Dedifferentiated amniotic fluid mesenchymal stem cell (primary cell): ENCODE data around the gene NR3C1.
A peak's percentile ranks its signal among the peaks of the same experiment; 100 is the strongest.

Source experiments
- DNase-seq: peaks from one replicate; pipeline ENCODE4 v3.0.0-alpha.2; 2016; ENCODE audit errors: extremely low spot score

The NR3C1 gene

DNA sequence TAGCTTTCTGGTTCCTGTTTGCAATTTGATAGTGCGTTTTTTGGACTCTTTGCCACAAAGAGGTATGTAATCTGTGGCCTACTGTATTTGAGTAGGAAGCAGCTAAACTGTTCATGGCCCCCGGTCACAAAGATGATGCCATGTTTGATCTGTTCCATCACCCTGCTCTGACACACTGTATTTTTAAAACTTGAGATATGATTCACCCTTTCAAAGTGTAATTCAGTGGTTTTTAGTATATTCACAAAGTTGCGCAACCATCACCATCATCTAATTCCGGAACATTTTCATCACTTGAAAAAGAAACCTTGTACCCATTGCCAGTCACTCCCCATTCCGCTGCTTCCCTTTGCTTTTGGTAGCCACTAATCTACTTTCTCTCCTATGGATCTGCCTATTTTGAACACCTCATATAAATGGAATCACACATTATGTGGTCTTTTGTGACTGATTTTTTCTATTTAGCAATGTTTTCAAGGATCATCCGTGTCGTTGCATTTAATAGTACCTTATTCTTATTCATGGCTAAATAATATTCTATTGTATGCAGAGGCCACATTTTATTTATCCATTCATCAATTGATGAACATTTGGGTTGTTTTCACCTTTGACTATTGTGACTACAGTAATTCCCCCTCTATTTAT is 141.6 kb downstream of the NR3C1 start:
- peak; percentile 16 for DNase-seq

DNA sequence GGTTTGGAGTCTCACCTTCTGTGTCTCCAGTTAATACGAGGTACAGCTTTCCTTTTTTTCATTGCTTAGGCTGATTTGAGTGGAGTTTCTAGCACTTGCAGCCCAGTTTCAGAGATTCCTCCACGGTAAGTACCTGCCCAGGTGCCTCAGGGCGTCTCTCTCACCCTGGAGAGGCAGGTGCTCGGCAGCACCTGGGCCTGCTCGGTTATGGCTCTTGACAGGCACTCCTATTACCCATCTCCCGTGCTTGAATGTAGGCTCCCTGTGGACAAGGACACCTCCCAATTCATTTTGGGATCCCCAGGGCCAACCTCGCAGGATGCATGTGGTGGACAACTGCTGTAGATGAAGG is 144.3 kb downstream of the NR3C1 start:
- no peak for DNase-seq

DNA sequence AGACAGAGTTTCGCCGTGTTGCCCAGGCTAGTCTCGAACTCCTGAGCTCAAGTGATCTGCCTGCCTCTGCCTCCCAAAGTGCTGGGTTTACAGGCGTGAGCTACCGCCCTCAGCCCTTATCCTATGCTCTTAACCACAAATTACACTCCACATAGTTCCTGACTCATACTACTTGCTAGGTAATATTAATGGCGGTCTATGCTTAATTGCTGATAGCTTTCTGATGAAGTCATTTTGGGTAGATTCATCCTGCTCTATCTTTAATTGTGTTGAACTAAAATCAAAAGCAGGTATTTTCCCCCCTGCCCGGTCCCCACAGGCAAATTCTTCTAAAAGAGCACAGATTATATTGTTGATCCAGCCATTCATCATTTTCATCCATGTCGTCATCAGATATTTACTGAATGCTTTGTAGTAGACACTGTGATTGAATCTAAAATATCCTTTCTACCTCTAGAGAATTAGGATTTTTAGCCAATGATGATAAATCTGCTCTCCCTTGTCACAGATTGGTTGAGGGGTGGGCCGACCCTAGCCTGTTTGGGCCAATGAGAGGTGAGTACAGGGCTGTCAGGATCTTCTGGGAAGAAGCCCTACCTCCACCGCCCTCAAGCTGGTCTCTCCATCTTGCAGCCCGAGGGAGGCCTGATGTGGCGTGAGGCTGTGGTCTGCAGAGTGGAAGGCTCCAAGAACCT is 144.8 kb downstream of the NR3C1 start:
- no peak for DNase-seq

DNA sequence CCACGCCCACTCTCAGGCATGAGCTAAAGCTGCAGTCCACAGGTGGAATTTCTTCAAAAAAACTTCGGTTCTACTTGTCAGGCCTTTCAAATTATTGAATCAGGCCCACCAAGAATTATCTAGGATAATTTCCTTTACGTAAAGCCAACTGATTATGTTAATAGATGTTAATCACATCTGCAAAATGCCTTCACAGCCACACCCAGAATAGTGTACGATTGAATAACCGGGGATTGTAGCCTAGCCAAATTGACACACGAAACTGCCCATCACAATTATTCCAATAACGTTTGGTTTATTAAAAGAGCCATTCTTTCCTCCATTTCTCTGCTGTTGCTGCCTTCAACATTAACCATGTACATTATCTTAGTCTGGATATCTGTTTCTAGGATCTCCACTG is 148.7 kb downstream of the NR3C1 start:
- no peak for DNase-seq

DNA sequence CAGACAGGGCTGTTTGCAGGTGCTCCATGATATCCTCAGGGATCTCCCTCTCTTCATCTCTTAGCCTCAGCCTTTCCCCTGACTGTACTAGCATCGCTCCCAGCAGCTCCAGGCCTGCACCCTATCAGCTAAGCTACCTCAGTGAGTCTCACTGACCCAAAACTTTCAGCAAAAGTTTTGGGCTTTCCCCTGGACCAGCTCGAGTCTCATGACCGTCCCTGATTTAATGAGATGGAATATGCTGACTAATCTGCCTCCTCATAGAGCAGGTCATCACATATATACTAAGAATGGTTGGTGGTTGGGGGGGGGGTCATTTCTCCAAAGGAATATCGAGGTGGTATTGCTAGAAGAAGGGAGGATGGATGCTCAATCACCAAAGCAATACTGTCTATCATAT is 151.5 kb downstream of the NR3C1 start:
- no peak for DNase-seq

DNA sequence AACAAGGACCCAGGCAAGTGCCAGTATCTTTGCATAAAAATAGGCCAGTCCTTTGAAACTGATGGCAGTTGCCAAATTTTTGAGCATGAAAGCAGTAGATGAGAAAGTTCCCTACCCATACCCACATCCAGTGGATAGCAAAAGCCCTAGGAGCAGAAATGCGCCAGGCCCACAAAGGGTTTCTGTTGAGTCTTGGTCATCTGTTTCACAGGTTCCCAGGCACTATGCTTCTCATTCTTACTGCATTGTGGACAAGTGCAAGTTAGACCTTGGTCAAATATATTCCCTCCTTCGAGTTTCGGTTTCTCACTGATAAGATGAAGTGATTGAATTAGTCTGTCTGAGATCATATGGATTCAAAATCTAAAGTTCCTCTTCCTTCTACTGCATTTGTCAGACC is 152.3 kb downstream of the NR3C1 start:
- no peak for DNase-seq

DNA sequence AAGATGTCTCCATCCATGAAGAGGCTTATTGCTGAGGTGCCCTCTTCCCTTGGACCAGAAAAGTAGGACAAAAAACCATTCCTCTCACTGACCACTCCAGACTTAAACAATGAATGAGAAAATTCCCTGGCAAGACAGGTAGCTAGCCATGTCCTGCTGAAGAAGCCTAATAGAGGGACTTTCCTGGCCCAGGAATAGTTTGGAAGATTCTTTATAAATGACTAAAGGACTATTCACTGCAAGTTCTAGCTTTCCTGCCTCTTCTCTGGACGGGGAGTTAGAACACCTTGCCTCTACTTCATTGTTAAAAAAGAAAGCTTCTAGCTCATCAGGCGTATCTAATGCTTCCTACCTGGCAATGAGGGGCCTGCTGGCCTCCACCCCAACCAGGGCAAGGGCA is 153.6 kb downstream of the NR3C1 start:
- DNase-seq: no peak

DNA sequence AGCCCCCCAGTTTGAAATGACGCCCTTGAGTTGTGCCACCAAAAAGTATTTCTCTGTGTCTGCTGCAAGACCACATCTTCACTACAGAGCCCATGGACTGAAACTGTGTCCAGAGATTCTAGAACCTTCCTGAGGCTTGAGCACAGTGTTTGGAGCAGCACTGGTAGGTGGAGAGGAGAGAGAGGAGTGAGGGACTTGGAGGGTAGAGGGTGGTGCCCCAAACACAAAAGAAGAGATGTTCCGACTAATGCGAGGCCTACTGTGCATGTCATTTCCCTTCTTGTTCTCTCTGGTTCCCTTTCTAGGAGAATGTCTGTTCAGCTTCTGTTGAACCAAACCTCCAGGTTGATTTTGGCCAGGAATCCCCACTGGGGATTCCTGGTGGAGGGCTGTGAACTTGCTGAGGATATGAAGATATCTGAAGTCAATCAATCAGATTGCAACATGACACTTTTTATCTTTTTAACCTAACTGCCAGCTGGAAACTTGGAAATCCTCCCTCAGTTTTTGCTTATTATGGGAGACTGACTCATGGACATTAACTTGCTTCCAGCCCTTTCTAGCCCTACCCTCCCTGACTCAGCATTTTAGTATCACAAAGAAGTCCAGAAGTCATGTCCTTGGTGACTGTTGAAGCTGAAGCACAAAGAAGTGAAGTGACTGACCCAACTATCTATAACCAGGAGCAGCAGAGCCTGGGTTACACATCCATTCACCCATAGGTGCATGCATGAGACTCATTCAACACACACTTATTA is 154.5 kb downstream of the NR3C1 start:
- peak; percentile 71 for DNase-seq

DNA sequence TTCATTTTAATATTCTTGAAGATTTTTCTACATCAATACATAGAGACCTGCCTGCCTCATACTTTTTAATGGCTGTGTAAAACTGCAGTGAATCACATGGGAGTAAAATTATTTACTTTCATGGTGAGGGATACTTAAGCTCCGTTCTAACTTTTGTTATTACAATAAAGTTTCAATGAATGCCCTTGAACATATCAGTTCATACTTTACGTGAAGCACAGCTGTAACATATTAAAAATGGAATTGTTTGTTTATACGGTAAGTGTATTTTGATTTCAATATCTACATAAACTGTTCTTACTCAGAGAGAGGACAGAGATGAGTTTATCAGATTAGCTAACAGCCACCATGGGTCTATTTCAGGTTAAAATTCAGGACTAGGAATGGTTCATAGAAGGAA is 155.1 kb downstream of the NR3C1 start:
- DNase-seq: peak; percentile 48

DNA sequence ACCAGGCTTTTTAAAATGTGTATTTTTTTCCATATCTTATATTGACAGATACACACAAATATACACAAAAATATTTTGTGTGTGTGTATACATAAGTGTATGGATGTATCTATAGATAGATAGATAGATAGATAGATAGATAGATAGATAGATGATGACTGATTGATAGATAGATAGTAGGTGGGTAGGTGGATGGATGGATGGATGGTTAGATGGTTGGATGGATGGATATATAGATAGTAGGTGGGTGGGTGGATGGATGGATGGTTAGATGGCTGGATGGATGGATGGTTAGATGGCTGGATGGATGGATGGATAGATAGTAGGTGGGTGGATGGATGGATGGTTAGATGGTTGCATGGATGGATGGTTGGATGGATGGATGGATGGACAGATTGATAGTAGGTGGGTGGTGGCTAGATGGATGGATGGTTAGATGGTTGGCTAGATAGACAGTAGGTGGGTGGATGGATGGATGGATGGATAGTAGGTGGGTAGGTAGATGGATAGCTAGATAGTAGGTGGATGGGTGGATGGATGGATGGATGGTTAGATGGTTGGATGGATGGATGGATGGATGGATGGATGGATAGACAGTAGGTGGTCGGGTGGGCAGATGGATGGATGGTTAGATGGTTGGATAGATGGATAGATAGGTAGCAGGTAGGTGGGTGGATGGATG is 156.2 kb downstream of the NR3C1 start:
- no peak for DNase-seq

DNA sequence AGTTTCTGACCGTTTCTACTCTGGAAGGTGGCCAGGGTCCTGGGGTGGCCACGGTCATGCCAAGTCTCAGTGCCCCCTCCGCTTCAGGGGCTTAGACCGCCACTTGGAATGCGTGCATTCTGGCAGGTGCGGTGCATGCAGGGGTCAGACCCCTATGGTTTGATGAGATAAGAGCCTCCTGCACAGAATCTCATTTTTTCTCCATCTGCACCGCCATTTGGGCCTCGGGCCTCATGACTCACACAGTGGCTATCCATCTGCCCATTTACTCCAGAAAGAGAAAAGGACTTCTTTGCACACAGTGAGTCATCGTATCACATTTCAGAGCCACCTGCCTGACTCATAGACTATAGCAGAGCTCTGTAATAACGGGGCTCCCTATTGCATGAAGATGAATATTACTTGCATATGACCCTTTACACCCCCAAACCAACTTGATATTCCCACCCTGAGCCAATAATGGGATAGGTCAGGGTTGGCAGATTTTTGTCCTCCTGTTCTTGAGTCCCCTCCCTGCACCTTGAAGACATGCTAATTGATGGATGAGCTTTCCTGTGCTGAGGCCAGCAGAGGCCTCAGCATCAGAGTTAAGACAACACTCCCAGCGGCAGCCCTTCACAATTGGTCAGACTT is 157.4 kb downstream of the NR3C1 start:
- peak; percentile 87 for DNase-seq

DNA sequence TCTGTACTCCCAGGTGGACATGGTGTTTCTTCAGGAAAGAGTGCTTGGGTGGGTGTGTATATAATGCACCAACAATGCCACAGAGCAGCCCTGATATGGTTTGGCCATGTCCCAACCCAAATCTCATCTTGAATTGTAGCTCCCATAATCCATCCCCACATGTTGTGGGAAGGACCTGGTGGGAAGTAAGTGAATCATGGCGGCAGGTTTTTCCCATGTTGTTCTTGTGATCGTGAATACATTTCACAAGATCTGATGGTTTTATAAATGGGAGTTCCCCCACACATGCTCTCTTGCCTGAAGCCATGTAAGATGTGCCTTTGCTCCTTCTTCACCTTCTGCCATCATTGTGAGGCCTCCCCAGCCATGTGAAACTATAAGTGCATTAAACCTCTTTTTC is 158.5 kb downstream of the NR3C1 start:
- DNase-seq: no peak

DNA sequence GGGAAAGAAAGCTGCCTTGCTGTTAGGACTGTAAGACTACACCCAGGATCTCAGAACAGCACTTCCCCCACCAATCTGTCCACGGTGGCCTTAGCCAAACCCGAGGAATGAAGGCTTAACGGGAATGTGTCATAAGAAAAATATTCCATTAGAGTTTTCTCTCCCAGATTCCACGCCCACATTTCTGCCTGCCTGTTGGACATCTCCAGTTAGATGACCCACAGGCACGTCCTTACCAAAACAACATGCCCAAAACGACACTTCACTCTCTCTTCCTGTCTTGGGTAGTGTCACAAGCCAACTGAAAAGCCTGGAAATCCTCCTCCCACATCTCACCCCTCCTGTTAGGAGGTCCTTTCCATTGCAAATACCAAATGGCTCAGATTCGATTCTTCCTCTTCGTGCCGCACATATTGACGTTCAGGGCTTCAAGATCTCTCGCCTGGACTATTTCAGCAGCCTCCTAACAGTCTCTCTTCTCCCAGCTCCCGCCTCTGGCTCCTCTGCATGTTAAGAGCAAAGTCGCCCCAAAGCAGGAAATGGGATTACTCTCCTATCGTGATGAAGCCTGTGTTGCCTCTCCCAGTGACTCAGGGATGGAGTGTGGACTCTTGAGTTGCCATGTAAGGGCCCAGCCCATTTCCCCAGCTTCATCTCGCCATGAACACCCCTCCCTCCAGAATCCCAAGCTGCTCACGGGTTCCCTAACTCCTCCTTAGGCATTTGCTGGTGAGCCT is 159.3 kb downstream of the NR3C1 start:
- peak; percentile 99 for DNase-seq

DNA sequence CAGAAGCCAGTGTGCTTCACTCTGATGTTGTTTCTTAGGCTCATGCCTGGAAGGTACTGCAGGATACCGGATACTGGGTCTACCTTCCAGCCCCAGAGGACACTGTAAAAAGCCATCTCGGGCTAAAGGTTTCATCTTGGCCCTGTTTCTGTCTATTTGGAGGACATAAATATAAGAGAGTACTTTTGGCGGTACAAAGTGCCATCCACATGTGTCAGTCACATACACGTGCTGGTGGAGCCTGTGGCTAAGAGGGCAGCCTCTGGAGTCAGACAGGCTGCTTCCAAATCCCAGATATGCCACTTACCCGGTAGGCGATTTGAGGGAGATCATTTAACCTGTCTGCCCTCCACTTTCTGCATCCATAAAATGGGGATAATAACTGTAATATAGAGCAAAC is 160.4 kb downstream of the NR3C1 start:
- DNase-seq: no peak

DNA sequence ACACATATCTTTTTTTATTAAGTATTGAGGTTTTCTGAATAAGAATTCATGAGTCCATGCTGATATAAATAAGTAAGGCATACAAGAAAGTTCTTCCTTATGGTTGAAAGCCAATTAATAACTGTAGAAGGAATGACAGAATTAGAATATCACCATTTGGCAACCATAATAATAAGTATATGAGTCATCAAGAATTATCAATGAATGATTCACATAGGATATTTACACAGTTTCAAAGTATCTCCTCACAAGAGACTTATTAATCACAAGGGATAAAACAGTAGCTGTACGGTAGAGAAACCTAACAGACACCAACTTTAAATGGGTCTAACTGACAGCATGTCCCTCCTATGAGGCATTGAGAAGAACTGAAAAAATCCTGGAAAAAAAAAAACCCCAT is 161.6 kb downstream of the NR3C1 start:
- DNase-seq: no peak

DNA sequence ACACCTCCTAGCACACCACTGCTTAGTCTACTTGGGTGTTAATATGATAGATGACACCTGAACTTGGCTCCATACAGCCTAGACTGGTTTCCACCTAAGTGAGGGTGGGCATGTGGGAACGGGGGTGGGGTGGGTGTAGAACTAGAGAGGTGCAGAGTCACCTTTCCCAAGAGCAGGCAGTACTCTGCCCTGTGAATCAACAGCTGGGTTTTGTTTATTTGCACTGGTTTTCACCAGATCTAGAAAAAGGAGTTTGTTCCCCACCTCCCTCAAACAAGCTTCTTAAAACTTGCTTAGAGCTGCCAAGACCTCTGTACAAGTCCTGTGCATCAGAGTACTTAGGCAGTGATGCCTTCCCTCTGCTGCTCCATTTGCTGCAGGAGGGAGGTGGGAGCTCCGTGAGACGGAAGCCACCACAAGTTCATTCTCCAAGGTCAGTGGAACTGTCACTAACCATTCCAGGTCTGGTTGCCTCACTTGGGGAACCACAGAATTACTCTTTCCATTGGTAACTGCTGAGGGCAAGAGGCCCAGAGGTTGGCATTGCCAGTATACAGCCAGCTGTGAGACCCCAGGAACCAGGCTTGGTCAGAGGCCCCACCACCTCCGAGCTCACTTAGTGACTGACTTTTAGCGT is 163.5 kb downstream of the NR3C1 start:
- no peak for DNase-seq

DNA sequence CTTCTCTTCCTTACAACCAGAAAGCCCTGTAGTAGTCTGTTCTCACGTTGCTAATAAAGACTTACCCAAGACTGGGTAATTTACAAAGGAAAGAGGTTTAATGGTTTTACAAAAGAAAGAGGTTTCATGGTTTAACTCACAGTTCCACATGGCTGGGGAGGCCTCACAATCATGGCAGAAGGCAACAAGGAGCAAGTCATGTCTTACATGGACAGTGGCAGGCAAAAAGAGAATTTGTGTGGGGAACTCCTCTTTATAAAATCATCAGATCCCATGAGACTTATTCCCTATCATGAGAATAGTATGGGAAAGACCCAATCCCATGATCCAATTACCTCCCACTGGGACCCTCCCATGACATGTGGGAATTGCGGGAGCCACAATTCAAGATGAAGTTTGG is 164.9 kb downstream of the NR3C1 start:
- DNase-seq: no peak

DNA sequence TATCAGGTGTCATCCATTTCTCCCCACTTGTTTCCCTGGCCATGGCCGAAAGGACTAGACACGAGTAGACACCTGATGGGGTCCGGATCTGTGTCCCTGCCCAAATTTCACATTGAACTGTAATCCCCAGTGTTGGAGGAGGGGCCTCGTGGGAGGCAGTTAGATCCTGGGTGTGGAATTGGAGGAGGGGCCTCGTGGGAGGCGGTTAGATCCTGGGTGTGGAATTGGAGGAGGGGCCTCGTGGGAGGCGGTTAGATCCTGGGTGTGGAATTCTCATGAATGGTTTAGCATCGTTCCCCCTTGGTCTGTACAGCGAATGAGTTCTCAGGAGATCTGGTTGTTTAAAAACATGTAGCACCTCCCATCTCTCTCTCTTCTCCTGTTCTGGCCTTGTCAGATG is 165.8 kb downstream of the NR3C1 start:
- no peak for DNase-seq

DNA sequence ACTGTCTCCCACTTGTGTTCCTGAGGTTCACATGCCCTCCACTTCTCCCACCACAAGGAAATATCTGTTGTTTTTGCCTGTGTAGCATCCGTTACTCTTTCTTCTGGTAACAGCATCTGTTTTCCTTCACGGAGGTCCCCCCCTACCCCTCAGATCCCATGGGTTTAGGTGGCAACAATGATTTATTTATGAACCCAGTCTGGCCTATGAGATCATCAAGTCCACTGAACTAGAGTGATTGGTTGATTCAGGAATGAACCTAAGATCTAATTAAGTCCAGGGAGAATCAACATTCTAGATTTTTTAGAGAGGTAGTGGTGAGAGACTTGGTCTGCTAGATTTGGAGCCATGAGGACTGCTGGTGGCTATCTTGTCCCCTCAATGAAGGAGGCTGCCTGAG is 166.8 kb downstream of the NR3C1 start:
- no peak for DNase-seq

DNA sequence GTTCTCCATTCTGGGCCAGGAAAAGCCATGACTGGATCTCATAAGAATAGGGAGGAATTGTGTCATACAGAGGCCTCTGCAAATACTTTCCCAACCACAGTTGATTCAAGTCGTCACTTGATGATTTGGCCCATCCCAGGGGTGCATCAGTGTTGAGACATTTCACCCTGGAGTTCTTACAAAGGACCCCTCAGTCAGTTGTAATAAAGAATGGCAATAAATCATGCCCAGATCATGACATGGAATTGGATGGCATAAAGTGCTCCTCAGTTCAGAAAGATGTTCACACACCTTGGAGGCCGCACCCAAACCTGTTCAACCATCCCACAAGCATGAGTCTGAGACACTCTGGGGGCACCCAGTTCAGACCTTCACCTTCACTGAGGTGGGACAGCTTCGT is 168.1 kb downstream of the NR3C1 start:
- DNase-seq: no peak
